SW 1271 (cell line): ENCODE measurements around the gene TAF13.
"Not testable (repeated sequence)": the region's sequence is repeated elsewhere in the genome, so short reads cannot be mapped to it uniquely, and the experiment has no call there.

Source experiments
- DNase-seq, 2 experiments: peaks; one replicate each; lab custom pipeline; 2025; lab: John Stamatoyannopoulos, UW

TAF13 gene

GRCh38 chr1:109046671-109047070 lies 29.1 kb downstream of the TAF13 start:
- no peak for DNase-seq

GRCh38 chr1:109045595-109045994 lies 30.2 kb downstream of the TAF13 start:
- no peak for DNase-seq

- peak; percentile 88 for DNase-seq
Measured at GRCh38 chr1:109041621-109042468, 34.0 kb downstream of the TAF13 start, which contains the start of gene WDR47. WDR47 (minus strand) TSS chr1:109042102; CDS start chr1:109023512, 18,590 bp downstream.

- DNase-seq, result no peak
Measured at GRCh38 chr1:109040989-109041620, 34.7 kb downstream of the TAF13 start.

- DNase-seq, result no peak
Measured at GRCh38 chr1:109040627-109040988, 35.2 kb downstream of the TAF13 start.

GRCh38 chr1:109034382-109034781 lies 41.4 kb downstream of the TAF13 start:
- no peak for DNase-seq

GRCh38 chr1:109029493-109029892 lies 46.3 kb downstream of the TAF13 start:
- not testable (repeated sequence) for DNase-seq

- peak in 1 of 2 experiments; percentile 16 for DNase-seq
Measured at GRCh38 chr1:109027841-109028240, 48.0 kb downstream of the TAF13 start.

GRCh38 chr1:109025694-109026093 lies 50.1 kb downstream of the TAF13 start:
- no peak for DNase-seq

GRCh38 chr1:109024646-109025045 lies 51.2 kb downstream of the TAF13 start:
- no peak for DNase-seq

- DNase-seq, result no peak
Measured at GRCh38 chr1:109020693-109021257, 55.0 kb downstream of the TAF13 start.

- DNase-seq, result not testable (repeated sequence)
Measured at GRCh38 chr1:109017719-109018118, 58.1 kb downstream of the TAF13 start.

- no peak for DNase-seq
Measured at GRCh38 chr1:109017134-109017533, 58.7 kb downstream of the TAF13 start.
